Occipital lobe (tissue), 3 donors: ENCODE data around the gene SMC3. TPM values are rescaled to one million over a fixed set of nuclear protein-coding genes. Genes with fewer than 3 reads are reported as not detected.

Experiments used
- DNase-seq: peaks from one replicate; lab custom pipeline; 2025; lab: John Stamatoyannopoulos, UW
- small RNA-seq: library from RNA; depleted of rRNA; stranded (forward); fragments of <200 nt; gene quantifications from one replicate; pipeline ENCODE3, GENCODE V24; 2014
- total RNA-seq: library from RNA; depleted of rRNA; stranded (reverse); fragments of >200 nt; gene quantifications from one replicate; pipeline ENCODE4 v1.2.3, GENCODE V29; 2014

The SMC3 gene
- total RNA-seq, 1 donor from 2014 or later: 59.3 TPM

- DNase-seq: no peak
These were observed 77.3 kb downstream of the SMC3 start for GRCh38 chr10:110644598-110645462.

- no peak for DNase-seq
These were observed 79.1 kb downstream of the SMC3 start for GRCh38 chr10:110646417-110647135.

GRCh38 chr10:110647136-110647430, 79.6 kb downstream of the SMC3 start:
- no peak for DNase-seq

- no peak for DNase-seq
These were observed 81.3 kb downstream of the SMC3 start for GRCh38 chr10:110648692-110649346.

- DNase-seq: no peak
These were observed 82.1 kb downstream of the SMC3 start for GRCh38 chr10:110649347-110650264.

- DNase-seq: no peak
These were observed 82.8 kb downstream of the SMC3 start for GRCh38 chr10:110650265-110650668.

GRCh38 chr10:110651044-110651958, 83.8 kb downstream of the SMC3 start:
- no peak for DNase-seq

GRCh38 chr10:110652475-110653118, 85.1 kb downstream of the SMC3 start:
- DNase-seq: no peak

Small RNA genes lying within 50 kb of the gene (small RNA-seq; reads per million reads assigned to genes)
- not detected for gene RF00019

Other genes starting within 250 kb of the SMC3 start
- gene DUSP5, start 69.8 kb upstream of the SMC3 start, total RNA-seq: 4.7 TPM
- gene RBM20, start 76.6 kb downstream of the SMC3 start, total RNA-seq: 2.2 TPM